Kidney glomerular epithelial cell (primary cell): Measurements from ENCODE around the gene L2HGDH.

Source experiments
- DNase-seq: peaks from one replicate; lab custom pipeline; 2025; lab: John Stamatoyannopoulos, UW

The L2HGDH gene

GRCh38 chr14:50229681-50230080 is 82.3 kb downstream of the L2HGDH start:
- DNase-seq: no peak

- DNase-seq: no peak
Measured at GRCh38 chr14:50228313-50228712, 83.7 kb downstream of the L2HGDH start.

- no peak for DNase-seq
Measured at GRCh38 chr14:50225974-50226297, 86.1 kb downstream of the L2HGDH start.

GRCh38 chr14:50225067-50225973 is 86.7 kb downstream of the L2HGDH start:
- DNase-seq: peak; percentile 87

- peak; percentile 3 for DNase-seq
Measured at GRCh38 chr14:50222055-50222613, 89.9 kb downstream of the L2HGDH start.

- DNase-seq: no peak
Measured at GRCh38 chr14:50218501-50218900, 93.5 kb downstream of the L2HGDH start.

GRCh38 chr14:50215416-50215815 is 96.6 kb downstream of the L2HGDH start:
- no peak for DNase-seq

GRCh38 chr14:50213795-50214194 is 98.2 kb downstream of the L2HGDH start:
- DNase-seq: no peak

- no peak for DNase-seq
Measured at GRCh38 chr14:50212726-50213125, 99.3 kb downstream of the L2HGDH start.

GRCh38 chr14:50210074-50210473 is 102.0 kb downstream of the L2HGDH start:
- DNase-seq: no peak

- DNase-seq: no peak
Measured at GRCh38 chr14:50198499-50198898, 113.5 kb downstream of the L2HGDH start.

GRCh38 chr14:50191499-50191898 is 120.5 kb downstream of the L2HGDH start:
- no peak for DNase-seq
